HG02981 (cell line): Measurements from ENCODE around the gene H1-8.
A peak's percentile ranks its signal among the peaks of the same experiment; 100 is the strongest.

Experiments used
- ATAC-seq: cut with Tn5 transposase; IDR thresholded peaks from one replicate; pipeline ENCODE4 v1.9.1; 2021; ENCODE audit warnings: mild to moderate bottlenecking, moderate library complexity; ENCODE audit not compliant: unreplicated experiment

Gene H1-8

DNA sequence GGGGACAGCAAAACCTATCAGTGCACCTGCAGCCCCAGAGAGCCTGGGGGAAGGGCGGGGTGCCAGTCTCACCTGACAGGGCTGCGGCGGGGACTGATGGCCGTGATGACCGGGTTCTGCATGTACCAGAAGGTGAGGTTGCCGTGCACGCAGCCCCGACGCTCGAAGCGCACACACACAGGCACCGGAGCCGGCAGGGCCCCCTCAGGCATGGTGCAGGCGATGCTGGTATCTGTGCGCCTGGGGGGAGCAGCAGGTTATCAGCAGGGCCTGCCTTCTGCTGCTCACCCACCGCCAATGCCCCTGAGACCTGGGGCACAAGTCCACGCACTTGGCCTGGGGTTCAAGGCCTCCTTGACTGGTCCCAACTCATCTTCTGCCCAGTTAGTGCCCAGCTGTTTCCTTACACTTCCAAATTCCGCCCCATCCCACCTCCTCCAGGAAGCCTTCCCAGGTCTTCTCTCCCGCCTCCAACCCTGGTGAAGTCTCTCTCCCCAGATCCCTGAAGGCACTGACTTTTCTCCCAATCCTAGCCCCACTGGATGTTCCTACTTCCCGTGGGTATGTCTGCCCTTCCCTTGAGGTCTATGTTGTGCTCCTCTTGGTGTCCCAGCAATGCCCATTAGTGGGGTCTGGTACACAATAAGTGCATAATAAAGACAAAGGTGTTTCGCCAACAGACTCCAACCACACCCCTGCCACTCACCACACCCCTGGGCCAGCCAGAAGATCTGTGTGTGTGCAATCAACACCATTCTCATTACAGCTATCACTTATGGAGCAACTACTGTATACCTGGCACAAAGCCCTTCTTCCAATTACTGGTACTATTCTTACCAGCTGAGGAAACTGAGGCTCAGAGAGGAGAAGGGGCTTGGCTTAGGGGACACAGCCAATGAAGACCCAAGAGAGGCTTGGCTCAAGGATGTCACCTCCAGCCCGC, 28.9 kb downstream of the H1-8 start:
- ATAC-seq, result no peak

DNA sequence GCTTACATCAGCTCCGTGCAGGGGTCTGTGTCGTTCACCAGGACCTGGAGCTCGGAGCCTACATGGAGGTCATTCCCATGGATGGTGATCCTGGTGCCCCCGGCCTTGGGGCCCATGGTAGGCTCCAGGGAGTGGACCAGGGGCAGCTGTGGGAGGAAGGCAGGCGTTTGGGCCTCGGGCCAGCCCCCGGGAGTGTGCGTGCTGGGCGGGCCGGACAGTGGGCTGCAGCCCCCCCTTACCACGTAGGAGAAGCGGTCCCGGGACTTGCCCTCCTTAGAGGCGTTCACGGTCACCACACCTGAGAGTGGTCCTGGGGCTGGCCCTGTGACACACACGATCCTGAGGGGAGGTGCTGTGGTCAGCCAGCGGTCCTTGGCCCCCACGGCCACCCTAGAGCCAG, 29.6 kb downstream of the H1-8 start:
- ATAC-seq, result no peak

DNA sequence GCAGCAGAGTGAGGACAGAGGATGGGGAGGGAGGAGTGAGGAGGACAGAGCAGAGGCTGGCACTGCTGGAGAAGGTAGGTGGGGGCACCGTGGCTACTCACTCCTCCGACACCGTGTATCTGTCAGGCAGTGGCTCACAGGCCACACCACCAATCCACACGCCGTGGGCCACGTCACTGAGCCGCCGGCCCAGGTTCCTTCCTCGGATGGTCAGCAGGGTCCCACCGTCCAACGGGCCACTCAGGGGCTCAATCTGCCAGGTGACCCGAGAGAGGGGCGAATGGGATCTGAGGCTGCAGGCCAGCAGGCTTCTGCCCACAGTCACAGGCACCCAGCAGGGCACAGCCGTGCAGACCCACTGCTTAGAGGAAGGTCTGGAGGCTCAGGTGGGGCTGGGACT, 30.5 kb downstream of the H1-8 start:
- no peak for ATAC-seq

DNA sequence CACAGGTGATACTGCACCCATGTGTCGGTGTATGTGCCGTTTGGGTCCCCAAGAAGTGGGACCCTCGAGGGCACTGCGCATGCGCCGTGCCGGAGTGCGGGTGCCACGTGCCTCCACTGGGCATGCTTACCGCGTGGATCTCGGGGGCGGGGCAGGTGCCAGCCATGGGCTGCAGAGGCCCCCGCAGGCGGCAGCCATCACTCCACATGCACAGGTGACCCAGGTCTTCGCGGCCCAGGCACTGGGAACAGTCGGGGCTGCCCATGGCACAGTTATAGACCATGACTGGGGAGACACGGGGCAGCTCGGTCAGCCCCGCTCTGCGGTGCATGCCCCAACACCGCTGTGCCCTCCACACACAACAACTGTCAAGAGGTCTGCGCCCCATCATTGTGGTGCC, 31.2 kb downstream of the H1-8 start:
- ATAC-seq, result no peak

DNA sequence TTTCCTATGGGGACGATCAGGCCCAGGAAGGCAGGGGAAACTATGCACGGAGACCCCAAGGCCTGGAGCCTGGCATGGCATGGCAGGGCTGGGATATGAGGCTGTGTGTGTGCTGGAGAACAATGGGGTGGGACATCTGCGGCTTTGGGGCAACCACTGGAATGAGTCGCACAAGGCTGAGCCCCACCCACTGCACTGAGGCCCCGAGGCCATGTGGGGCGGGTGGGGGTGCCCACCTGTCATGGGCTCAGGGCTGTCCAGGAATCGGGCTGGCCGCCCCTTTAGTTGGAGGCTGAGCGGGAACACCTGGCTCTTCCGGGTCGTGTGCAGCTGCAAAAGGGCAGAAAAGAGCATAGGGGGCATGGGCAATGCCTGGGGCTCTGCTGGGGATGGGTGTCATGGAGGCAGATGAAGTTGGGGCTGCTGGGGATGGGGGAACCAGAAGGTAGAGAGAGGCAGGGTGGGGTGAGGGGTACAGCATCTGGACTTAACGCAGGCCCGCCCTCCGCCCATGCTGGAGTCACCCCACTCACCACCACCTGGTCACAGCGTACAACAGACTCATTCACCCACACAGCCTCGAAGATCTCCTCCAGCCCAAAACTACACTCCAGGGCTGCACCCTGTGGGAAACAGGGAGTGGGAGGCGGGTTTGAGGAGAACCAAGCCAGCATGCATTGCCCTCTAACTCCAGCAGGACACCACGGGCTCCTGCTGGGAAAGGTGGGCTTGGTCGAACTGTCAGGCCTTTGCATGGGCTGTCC, 32.4 kb downstream of the H1-8 start:
- ATAC-seq, result no peak

DNA sequence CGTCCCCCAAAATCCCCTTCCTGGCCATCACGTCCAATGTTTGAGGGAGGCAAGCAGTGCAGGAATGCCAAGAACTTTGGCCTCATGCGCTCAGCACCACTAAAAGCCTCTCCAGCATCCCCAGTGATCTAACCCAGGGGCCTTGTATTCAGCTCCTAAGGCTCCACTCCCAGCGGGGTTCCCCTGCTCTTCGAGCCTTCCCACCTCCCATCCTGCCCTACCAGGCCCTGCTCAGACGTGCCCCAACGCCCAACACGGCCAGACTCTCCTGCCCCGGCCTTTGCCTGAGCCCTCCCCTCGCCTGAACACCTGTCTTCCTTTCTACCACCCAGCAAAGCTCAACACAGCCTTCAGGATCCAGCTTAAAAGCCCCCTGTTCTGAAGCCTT, 33.0 kb downstream of the H1-8 start:
- ATAC-seq, result no peak

DNA sequence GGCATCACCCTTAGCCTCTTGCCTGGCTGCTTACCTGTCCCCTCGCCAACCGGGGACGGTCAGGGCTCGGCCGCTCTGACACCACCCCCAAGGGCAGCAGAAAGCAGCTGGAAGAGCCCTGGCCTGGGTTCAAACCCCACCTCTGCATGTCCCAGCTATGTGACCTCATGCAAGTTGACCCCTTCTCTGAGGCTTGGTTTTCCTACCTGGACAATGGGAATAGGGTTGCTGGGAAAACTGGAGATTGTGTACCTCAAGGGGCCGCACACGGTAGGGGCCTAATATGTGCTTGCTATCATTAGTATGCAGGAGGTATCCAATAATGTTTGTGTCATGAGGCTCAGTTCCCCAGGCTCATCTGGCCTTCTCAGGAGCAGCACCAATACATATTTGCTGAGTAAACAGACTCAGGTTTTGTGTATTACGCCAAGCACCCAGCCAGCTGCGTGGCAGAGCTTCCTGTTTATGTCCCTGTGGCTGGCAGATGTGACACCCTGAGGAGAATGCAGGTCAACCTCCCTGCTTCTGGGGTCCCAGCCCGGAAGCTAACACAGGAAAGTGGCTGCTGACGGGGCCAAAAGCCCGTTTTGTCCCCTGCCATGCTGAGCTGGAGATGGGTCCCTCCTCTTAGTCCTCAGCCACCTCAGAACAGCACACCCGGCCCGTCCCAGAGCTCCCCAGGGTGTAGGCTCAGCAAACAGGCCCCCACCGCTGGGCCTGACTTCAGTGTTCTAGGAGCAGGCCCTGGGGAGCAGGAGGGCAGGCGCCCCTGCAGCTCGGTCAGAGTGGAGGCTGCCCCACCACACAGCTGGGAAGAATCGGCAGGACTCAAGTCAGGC, 33.8 kb downstream of the H1-8 start:
- peak; percentile 48 for ATAC-seq

DNA sequence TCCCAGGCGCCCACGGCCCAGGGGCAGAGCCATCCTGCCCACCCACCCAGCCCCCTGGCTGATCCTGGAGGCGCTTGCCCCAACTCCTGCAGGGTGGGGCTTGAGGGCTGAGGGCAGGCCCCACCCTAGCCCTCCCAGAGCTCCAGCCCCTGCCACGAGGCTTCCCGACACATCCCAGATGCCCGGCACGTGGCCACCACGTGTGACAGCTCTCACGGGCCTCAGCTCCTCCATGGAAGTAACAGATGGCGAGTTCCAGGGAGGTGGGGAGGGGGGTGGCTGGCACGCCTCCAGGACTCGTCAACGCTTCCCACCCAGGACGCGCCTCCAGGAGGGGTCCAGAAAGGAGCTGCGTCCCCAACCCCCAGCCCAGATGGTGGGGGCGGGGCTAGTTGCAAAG, 34.4 kb downstream of the H1-8 start:
- ATAC-seq, result no peak

DNA sequence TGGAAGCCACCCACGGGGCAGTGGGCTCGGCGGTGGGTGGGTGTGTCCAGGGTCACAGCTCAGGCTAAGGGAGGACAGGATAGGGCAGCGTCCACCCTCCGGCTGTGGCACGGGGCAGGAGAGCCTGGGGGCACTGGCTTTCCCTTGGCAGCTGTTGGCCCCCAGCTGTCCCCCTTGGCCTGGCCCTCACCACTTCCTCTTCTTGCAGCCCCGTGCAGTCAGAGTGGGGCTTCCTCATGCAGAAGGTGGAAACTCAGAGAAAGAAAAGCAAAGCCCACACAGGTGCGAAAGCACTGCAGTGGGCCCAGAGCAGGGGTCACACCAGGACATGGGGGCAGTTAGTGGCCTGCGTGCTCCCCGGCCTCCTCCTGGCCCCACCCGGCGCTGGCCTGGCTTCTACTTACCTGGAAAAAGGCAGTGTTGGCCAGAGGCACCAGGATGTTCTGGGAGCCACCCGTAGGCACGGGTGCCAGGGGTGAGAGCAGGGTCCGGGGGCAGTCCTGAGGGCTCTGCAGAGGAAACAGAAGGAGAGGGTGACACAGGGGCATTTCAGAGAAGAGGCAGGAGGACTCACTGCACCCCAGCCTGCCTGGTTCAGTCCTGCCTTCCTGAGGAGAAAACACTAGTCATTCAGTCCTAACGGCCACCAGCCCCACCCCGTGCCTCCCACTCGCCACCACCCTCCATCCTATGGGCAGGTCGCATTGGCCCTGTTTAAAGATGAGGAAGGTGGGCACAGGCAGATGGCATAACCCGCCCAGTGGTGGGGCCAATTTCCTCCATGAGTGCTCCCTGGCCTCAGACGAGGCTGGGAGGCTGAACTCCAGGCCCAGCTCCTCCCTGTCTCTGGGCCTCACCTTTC, 35.2 kb downstream of the H1-8 start:
- ATAC-seq, result peak; percentile 58

DNA sequence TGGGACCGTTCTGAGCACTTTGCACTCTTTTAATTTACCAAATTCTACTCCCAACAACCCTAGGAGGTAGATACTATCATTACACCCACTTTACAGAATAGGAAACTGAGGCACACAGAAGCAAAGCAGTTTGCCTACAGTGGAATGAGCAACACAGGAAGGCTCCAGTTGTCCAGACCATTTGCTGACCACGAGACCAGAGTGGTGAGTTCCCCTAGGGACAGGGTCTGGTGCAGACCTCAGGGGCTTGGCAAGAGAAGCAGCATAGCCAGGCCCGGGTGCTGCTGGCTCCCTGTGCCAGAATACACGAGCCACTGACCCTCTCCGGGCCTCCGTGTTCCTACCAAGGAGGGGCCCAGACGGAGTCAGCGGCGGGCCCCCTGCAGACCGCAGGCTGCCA, 37.0 kb downstream of the H1-8 start:
- no peak for ATAC-seq

DNA sequence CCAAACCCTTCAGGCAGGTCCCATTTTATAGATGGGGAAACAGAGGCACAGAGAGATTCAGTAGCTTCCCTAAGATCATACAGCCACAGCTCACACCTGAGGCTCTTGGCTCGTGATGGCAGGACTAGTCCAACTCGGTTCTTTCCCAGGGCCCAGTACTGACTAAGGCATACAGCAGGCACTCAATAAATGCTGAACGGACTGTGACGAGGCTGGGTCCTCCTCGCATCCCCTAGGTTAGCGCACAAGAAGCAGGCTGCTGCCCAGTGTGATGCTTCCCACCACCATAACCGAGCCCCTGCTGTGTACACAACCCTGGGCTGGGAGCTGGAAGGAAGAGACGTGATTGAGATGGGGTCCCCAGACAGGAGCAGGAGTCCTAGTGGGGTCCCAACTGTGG, 38.6 kb downstream of the H1-8 start:
- ATAC-seq, result no peak

DNA sequence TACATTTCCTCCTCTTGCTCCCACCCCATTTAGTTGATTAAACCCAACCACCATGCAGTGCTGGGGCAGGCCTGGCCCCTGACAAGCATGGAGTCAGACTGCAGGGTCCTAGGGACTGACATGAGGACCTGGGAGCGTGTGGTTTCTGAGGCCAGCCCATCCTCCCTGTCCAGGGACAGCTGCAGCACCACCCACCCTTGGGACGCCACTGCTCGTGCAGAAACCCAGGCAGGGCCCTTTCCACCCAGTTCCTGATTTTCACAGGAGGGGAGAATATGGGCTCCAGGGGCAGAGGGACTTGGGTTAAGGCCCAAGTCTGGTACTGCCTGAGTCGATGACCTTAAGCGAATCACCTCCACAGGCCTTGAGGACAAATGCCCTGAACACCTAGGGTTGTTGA, 39.8 kb downstream of the H1-8 start:
- ATAC-seq, result no peak

DNA sequence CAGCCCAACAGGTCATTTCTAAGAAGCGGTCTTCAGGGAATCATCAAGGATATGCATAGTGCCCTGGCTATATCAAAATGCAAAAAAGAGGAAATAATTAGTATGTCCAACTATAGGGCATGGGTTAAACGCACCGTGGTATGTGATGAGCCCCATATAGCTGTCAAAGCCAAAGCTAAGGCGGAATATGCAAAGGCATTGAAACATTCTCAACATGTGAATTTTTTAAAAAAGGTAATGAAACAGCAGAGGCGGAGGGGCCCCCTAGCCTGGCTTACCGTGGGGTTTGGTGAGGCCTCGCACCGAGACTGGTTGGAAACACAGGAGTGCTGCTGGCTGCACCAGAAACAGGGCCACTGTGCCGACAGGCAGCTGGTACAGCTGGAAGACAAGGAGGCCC, 40.3 kb downstream of the H1-8 start:
- no peak for ATAC-seq

DNA sequence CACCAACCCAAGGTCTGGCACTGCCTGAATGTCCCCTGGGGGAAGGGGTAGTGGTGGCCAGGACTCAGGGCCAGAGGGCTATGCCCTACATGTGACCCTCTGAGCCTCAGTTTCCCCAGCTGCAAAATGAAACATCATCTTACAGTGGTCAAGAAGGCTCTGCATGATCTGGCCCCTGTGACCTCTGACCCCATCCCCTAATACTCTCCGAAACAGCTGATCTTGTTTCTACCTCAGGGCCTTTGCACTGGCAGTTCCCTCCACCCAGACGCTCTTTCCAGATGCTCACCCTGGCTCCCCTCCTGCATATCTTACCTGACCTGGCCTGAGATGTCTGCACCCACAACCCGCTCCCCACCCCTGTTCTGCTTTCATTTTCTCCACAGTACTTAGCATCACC, 41.7 kb downstream of the H1-8 start:
- no peak for ATAC-seq

DNA sequence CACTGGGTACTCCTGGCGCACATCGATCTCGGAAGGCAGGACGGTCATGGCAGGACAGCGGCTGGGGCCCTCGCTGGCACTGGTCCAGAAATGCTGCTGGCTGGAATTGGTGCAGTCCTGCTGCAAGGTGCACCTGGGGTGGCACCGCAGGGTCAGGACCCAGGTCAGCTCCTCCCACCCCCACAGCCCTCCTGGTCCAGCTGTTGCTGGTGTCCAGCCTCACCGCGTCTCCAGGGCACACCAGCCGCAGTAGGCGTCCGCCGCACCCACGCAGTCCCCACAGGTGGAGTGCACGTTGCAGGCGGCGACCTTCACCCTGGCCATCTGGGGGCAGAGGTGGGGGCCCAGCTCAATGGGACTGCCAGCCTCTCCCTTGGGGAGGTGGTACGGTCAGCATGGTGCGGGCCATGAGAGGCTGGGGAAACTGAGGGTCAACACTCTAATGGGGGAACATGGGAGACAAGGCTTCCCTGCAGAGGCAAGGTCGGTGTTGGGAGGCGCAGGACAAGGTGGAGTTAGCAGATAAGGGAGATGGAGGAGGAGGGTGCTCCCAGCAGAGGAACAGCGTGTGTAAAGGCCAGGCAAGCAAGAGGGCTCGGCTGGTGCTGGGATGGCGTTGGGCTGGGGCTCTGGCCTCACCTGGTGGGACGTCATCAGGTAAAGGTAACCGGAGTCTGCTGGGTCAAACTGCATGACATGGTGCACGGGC, 43.1 kb downstream of the H1-8 start:
- no peak for ATAC-seq

DNA sequence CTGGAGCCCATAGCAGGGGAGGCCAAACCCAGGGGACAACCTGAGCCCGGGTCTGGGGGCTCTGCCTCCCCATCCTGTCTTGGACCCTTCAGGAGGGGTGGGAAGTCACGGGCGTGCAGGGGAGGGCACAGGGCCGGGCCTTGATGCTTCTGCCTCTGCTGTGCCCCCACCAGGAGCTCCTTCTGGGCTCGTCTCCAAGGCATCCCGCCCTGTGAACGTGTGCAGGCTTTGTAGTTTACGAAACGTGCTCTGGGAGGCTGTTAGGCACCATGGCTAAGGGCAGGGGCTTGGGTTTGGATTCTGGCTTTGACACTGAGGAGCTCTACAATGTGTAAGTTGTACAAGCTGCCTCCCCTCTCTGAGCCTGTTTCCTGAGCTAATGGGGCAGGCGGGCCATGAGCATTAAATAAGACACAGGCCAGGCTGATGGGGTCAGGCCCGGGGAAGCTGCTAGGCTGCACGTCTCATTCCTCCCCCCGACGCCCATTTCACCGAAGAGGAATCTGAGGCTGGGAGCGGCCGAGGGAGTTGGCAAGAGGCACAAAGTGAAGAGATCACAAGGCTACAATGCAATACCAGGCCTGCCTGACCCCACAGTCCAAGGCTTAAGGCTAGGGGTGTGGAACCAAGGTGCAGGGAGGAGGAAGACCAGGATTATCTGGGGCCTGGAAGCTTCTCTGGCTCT, 43.9 kb downstream of the H1-8 start:
- no peak for ATAC-seq

DNA sequence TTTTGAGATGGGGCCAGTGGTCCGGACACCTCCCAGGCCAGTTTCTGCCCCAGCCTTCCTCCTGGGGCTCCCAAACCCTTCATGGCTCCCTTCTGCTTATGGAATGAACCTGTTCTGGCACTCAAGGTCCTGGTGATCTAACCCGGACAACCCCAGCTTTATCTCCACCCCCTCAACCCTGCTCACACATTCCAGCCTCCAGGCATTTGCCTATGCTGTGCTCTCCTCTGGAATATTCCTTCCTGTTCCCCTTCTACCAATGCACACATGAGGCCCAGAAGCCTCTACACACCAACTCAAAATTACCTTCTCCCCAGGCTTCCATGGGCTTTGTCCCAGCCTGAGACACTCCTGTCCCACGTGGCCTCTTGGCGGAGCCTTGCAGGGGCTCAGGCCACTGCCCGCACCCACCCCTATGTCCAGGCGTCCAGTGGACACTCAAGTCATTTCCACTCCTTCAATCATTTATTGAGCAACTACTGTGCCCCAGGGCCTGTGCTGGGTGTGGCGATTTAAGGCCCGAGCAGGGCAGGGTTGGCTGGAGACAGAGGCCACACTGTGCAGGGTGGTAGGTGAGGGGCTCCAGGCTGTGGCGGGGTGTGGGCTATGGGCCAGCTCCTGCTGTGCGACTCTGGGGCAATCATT, 44.7 kb downstream of the H1-8 start:
- no peak for ATAC-seq

DNA sequence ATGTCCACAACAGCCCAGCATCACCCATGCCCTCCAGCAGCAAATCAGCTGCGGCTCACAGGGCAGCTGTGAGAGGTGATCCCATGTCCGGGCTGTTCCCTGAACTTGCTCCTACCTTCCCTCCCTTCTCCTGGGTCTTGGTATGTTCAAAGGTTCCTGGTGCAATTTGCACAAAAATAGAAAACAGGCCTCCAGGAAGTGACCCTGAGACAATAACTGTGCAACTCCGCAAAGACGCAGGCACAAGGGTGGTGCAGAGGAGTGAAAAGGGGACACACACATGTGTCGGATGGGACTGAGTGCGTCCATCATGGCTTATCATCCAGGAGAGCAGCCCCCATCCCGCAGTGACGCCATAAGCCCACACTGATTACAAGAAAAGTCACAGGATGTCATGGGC, 47.2 kb downstream of the H1-8 start:
- no peak for ATAC-seq

DNA sequence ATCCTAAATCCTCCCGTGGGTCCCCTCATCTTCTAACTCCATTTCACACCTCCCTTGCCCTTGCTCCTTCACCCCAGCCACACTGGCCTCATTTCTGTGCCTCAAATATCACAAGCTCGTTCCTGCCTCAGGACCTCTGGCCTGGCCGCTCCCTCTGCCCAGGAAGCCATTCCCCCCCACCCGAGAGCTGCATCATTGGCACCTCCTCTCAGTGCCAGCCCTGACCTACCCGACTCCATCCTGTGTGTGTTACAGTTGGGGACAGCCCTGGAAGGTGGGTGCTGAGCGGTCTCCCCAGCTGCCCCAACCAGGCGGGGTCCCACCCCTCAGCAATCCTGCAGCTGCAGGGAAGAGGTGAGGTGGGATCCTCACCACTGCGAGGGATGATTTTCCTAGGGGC, 49.0 kb downstream of the H1-8 start:
- no peak for ATAC-seq
